HG03196 (cell line): ENCODE results near the gene EEF1G.
A peak's percentile ranks its signal among the peaks of the same experiment; 100 is the strongest.
"Not testable (repeated sequence)": the region's sequence is repeated elsewhere in the genome, so short reads cannot be mapped to it uniquely, and the experiment has no call there.

ENCODE experiments used
- ATAC-seq: cut with Tn5 transposase; IDR thresholded peaks from one replicate; pipeline ENCODE4 v1.9.1; 2021; ENCODE audit not compliant: unreplicated experiment

EEF1G gene, protein sequence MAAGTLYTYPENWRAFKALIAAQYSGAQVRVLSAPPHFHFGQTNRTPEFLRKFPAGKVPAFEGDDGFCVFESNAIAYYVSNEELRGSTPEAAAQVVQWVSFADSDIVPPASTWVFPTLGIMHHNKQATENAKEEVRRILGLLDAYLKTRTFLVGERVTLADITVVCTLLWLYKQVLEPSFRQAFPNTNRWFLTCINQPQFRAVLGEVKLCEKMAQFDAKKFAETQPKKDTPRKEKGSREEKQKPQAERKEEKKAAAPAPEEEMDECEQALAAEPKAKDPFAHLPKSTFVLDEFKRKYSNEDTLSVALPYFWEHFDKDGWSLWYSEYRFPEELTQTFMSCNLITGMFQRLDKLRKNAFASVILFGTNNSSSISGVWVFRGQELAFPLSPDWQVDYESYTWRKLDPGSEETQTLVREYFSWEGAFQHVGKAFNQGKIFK

GRCh38 chr11:62573592-62574362 lies at the start of gene EEF1G:
Gene EEF1G, minus strand, starts transcription at chr11:62573891. Its CDS starts 49 bp downstream, at chr11:62573842.
- ATAC-seq = peak; percentile 75

DNA sequence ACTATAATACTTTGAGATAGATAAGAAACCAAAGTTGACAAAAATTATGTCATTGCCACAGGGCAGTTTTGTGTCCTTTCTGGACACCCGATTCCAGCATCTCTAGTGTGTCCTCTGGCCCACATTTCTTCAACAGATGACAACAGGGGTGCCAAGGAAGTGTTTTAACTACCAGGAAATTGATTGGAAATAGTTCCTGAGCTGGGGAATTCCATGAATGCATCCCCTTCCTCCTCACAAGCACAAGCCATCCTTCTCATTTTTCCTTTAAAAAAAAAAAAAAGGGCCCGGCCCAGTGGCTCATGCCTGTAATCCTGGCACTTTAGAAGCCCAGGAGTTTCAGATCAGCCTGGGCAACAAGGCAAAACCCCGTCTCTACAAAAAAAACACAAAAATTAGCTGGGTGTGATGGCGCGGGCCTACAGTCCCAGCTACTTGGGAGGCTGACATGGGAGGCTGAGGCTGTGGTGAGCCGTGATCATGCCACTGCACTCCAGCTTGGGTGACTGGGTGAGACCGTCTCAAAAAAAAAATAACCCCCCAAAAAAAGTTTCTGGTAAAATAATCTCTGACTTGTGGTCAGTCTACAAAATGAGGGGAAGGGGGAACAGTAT lies 48.9 kb upstream of the EEF1G start:
- ATAC-seq = no peak

GRCh38 chr11:62621567-62622470 lies 48.1 kb upstream of the EEF1G start, which contains the start of gene B3GAT3:
Gene B3GAT3, minus strand, starts transcription at chr11:62621986. Its CDS starts 39 bp downstream, at chr11:62621947.
- ATAC-seq = peak; percentile 90

GRCh38 chr11:62621027-62621566 lies 47.4 kb upstream of the EEF1G start:
- no peak for ATAC-seq

DNA sequence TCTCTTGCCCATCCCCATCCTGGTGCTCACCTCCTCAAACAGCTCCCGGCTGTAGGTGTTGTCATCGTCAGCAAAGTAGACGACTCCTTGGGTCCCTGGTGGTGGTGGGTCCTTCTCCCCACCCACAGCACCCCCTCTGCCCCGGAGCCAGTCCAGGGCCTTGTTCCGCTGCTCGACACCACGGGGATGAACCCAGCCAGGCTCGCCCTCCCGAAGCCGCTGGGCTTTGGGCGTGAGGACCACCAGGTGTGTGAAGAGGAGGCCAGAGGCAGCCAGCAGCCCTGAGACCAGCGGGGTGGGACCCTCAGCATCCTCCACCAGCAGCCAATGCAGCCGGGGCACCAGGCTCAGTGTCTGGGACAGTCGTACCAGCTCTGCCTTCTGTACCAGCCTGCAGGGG lies 43.3 kb upstream of the EEF1G start:
- ATAC-seq = not testable (repeated sequence)

- no peak for ATAC-seq
Observed at GRCh38 chr11:62615521-62615920, 41.8 kb upstream of the EEF1G start.

DNA sequence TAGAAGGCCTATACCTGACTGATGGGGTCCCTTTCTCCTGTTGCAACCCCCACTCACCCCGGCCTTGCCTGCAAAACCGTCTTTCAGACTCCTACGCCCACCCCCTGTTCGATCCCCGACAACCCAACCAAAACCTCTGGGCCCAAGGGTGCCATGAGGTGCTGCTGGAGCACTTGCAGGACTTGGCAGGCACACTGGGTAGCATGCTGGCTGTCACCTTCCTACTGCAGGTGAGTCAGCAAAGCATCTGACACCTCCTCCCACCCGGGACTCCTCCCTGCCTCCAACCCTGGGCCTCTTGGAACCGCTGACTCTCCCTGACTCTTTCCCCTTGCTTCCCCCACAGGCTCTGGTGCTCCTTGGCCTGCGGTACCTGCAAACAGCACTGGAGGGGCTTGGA lies 40.6 kb upstream of the EEF1G start:
- ATAC-seq = no peak

DNA sequence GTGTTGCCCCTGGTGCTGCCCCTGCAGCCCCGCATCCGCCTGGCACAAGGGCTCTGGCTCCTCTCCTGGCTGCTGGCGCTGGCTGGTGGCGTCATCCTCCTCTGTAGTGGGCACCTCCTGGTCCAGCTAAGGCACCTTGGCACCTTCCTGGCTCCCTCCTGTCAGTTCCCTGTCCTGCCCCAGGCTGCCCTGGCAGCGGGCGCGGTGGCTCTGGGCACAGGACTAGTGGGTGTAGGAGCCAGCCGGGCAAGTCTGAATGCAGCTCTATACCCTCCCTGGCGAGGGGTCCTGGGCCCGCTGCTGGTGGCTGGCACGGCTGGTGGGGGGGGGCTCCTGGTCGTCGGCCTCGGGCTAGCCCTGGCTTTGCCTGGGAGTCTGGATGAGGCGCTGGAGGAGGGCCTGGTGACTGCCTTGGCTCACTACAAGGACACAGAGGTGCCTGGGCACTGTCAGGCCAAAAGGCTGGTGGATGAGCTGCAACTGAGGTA lies 39.6 kb upstream of the EEF1G start:
- peak; percentile 0 for ATAC-seq

GRCh38 chr11:62612366-62613290 lies 38.9 kb upstream of the EEF1G start, which contains the start of the genes EML3 and ROM1:
Gene EML3, minus strand, starts transcription at chr11:62612775. Its CDS starts 318 bp downstream, at chr11:62612457.
Gene ROM1, plus strand, starts transcription at chr11:62613257. Its CDS starts 25 bp downstream, at chr11:62613282.
- peak; percentile 49 for ATAC-seq

GRCh38 chr11:62611705-62612365 lies 38.1 kb upstream of the EEF1G start:
- ATAC-seq = peak; percentile 8

DNA sequence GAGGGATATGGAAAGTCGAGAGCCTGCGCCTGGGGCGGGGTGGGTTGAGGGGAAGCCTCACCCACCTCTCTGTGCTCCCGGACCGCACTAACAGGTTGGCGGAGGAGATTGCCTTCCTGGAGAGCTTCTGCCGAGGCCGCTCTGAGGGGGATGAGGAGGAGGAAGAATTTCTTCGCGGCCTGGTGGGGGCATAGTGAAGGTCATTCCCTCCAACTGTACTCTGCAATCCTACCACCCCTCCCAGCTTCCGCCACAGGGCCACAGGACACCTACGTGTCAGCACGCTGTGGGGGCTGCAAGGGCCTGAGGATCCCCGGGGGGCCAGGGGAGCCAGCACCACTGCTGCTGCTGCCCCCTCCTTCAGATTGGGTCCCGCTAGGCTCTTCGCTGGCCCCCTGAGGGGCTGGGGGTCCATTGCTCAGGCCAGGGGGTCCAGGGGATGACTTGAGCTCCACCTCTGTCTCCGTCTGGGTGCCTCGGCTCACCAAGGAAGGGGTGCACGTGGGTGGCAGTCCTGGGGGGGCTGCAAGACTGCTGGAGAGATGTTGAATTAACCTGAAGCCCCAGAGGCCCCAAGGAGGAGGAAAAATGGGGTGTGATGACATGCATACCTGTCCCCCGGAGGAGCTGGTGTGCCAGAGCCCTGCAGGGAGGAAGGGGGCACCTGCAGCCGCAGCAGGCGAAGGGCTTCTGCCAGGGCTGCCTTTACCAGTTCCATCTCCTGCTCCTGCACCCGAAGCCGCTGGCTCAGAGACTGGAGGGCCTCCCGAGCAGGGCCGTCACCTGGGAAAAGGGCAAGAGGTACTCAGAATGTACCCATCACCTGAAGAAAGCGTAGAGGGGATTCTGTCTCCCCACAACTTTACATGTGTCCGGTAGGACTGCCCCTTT lies 37.4 kb upstream of the EEF1G start:
- no peak for ATAC-seq

GRCh38 chr11:62610403-62610802 lies 36.7 kb upstream of the EEF1G start:
- ATAC-seq = no peak

- no peak for ATAC-seq
Observed at GRCh38 chr11:62608776-62609175, 35.1 kb upstream of the EEF1G start.

DNA sequence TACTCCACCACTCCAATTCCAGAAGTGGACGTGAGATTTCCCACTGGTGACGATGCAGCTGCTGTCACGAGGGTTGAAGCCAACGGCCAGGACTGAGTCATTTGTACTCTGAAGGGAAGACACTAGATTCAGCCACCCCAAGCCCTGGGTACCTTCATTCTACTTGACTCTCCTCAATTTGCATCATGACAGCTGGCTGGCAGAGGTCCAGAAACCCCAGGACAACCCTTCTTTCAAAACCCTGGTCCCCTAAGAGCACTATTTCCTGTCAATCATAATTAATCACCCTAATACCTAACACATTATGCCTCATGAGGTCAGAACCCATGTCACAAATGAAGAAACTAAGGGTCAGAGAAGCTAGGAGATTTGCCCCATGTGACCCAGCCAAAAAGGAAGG lies 34.0 kb upstream of the EEF1G start:
- no peak for ATAC-seq

- ATAC-seq = no peak
Observed at GRCh38 chr11:62605902-62606301, 32.2 kb upstream of the EEF1G start.

DNA sequence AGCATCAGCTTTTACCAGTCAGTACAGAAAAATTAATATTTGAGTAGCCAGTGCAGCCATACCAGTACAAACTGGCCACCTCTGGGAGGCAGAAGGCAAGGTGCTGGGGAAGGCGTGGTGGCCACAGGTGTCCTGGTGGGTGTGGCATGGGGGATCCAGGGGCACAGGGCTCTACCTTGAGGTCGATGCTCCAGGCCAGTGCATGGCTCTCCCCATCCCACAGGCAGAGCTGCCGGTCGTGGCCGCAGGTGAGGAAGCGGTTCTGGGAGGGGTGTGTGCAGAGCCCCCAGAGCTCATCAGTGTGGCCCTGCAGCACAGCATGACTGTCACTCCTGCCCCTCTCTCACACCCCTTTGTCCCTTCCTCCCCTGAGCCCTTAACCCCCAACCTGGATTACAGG lies 31.8 kb upstream of the EEF1G start:
- ATAC-seq = no peak

DNA sequence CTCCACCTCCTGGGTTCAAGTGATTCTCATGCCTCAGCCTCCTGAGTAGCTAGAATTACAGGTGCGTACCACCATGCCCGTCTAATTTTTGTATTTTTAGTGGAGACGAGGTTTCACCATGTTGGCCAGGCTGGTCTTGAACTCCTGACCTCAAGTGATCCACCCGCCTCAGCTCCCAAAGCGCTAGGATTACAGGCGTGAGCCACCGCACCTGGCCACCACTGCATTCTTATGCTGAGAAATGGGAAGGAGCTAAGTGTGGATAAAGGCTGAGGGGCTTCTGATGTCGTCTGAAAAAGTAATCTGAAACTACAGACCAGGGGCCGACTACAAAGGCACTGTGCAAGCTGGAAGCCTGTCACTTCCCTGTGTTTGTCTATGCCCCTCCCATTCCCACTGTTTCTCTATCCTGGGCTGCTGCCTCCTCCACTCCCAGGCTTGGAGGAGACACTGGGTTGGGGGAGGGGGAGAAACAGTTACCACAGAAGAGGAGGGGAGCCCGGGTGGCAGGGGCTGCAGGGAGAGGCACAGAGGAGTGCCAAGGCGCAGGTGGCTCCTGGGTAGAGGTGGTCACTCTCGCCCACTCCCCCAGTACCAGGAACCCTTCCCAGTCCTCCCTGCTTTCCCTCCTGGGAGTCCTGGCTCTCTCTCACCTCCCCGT lies 30.9 kb upstream of the EEF1G start:
- no peak for ATAC-seq
